Natural killer cell (primary cell): ENCODE data around the gene DGKH. TPM values are rescaled to one million over a fixed set of nuclear protein-coding genes. Genes with fewer than 3 reads are reported as not detected.

ENCODE experiments used
- ATAC-seq, 3 donors: fragments of 150-1000 bp in 2 of 3; fragments of 200-7000 bp in 1 of 3; cut with Tn5 transposase; 1 replicate in 1 of 3; 2 replicates in 2 of 3; pipeline ENCODE4 v1.10.0; 2021; ENCODE audit warnings: mild to moderate bottlenecking in 2 of 3, moderate library complexity in 2 of 3
- DNase-seq, 2 donors: peaks; one replicate each; pipeline versions ENCODE4 v3.0.0 to v3.0.0-alpha.2; 2013 to 2021; ENCODE audit warnings: mixed read lengths in 1 of 2
- H3K27ac ChIP-seq: one replicate; pipeline ENCODE4 v1.5.1; 2013; ENCODE audit warnings: mild to moderate bottlenecking, low read length
- H3K27me3 ChIP-seq: one replicate; pipeline ENCODE4 v1.6.1; 2013; ENCODE audit warnings: low read length; ENCODE audit not compliant: control insufficient read depth, insufficient read depth
- H3K36me3 ChIP-seq: one replicate; pipeline ENCODE4 v1.6.1; 2013; ENCODE audit warnings: low read length; ENCODE audit not compliant: control insufficient read depth, insufficient read depth
- H3K4me1 ChIP-seq: one replicate; pipeline ENCODE4 v1.6.1; 2013; ENCODE audit warnings: low read length; ENCODE audit not compliant: control insufficient read depth, insufficient read depth
- H3K4me3 ChIP-seq: one replicate; pipeline ENCODE4 v1.5.1; 2013; ENCODE audit warnings: low read length
- H3K9me3 ChIP-seq: one replicate; pipeline ENCODE4 v1.6.1; 2013; ENCODE audit warnings: low read length; ENCODE audit not compliant: control insufficient read depth, insufficient read depth
- H3K27ac Mint-ChIP-seq, 2 donors: one replicate each; pipeline ENCODE4 v1.8.0; 2022; ENCODE audit warnings: mild to moderate bottlenecking in 2 of 2, mixed read lengths in 2 of 2, moderate library complexity in 1 of 2
- H3K27me3 Mint-ChIP-seq, 2 donors: one replicate each; pipeline ENCODE4 v1.8.0; 2022; ENCODE audit warnings: low read depth in 2 of 2, mixed read lengths in 2 of 2
- H3K36me3 Mint-ChIP-seq: one replicate; pipeline ENCODE4 v1.8.0; 2022; ENCODE audit warnings: mixed read lengths
- H3K4me1 Mint-ChIP-seq, 2 donors: one replicate each; pipeline ENCODE4 v1.8.0; 2022; ENCODE audit warnings: mixed read lengths in 2 of 2
- H3K4me3 Mint-ChIP-seq: one replicate; pipeline ENCODE4 v1.8.0; 2022; ENCODE audit warnings: mild to moderate bottlenecking, moderate library complexity, mixed read lengths
- H3K9me3 Mint-ChIP-seq, 2 donors: one replicate each; pipeline ENCODE4 v1.8.0; 2022; ENCODE audit warnings: mixed read lengths in 2 of 2
- CTCF ChIP-seq: fragments of 200-600 bp; IDR thresholded peaks from one replicate; pipeline ENCODE4 v1.8.0; 2022; ENCODE audit warnings: antibody characterized with exemption
- WGBS: methylation state at CpG from one replicate; pipeline ENCODE4 v1.1.7; 2013; ENCODE audit warnings: missing lambda C conversion rate; ENCODE audit not compliant: insufficient coverage; 5-methylcytosine and 5-hydroxymethylcytosine counted together
- intact Hi-C: fragments of 100-400 bp; cut with micrococcal nuclease; formaldehyde crosslinking; loops from one replicate; pipeline ENCODE4 v1.14.2; 2022
- total RNA-seq, 4 donors: library from RNA; stranded (reverse); fragments of 120-200 nt in 1 of 4; gene quantifications; one replicate each; pipeline versions ENCODE4 v1.2.3 to v1.2.4, GENCODE V29; 2013 to 2022

DGKH gene
- total RNA-seq, 3 donors from 2014 or later (not counting 1 experiment from before 2014, with no cell fraction given) = 1.1 to 3.4 (median 1.2) TPM

- Mint-ChIP-seq H3K27me3 (peaks cover 8 to 14% of the 10 kb centered on the region in 2 donors), H3K4me3 (no peak overlapping the region), H3K36me3 (no peaks in the 10 kb centered on the region), H3K9me3 (no peaks in the 10 kb centered on the region), H3K27ac (no peak overlapping the region), H3K4me1 (no peaks in the 10 kb centered on the region)
- no peak overlapping the region for H3K27ac ChIP-seq
- no peak overlapping the region for H3K4me3 ChIP-seq
- WGBS = 98% methylated on average over 4 of the region's 4 CpGs
- H3K27me3 ChIP-seq = no peaks in the 10 kb centered on the region
- peaks cover 3% of the 10 kb centered on the region for H3K9me3 ChIP-seq
- intact Hi-C loops = no loop called here
- no peaks in the 10 kb centered on the region for H3K4me1 ChIP-seq
- DNase-seq (no peak), ATAC-seq (no peak)
- TF ChIP-seq CTCF = no peak
- no peaks in the 10 kb centered on the region for H3K36me3 ChIP-seq
Observed at GRCh38 chr13:42106998-42107397, 58.5 kb downstream of the DGKH start.

- no peak overlapping the region for H3K4me3 Mint-ChIP-seq
- DNase-seq (no peak), ATAC-seq (no peak)
- no peak overlapping the region for H3K27ac ChIP-seq
- H3K27ac Mint-ChIP-seq = no peak overlapping the region
- no peaks in the 10 kb centered on the region for H3K4me1 ChIP-seq
- H3K27me3 Mint-ChIP-seq = peaks cover 8 to 14% of the 10 kb centered on the region in 2 donors
- intact Hi-C loops = no loop called here
- no peaks in the 10 kb centered on the region for H3K27me3 ChIP-seq
- H3K4me3 ChIP-seq = no peak overlapping the region
- TF ChIP-seq CTCF = no peak
- H3K9me3 ChIP-seq = peaks cover 3% of the 10 kb centered on the region
- no peaks in the 10 kb centered on the region for H3K4me1 Mint-ChIP-seq
- H3K36me3 ChIP-seq = no peaks in the 10 kb centered on the region
- no peaks in the 10 kb centered on the region for H3K36me3 Mint-ChIP-seq
- H3K9me3 Mint-ChIP-seq = no peaks in the 10 kb centered on the region
- WGBS = 91% methylated on average over 5 of the region's 5 CpGs
Observed at GRCh38 chr13:42107421-42107820, 59.0 kb downstream of the DGKH start.

GRCh38 chr13:42108217-42108616 is 59.8 kb downstream of the DGKH start:
- WGBS = 93% methylated on average over 4 of the region's 4 CpGs
- H3K4me3 ChIP-seq = no peak overlapping the region
- ATAC-seq (no peak), DNase-seq (no peak)
- no peaks in the 10 kb centered on the region for H3K4me1 Mint-ChIP-seq
- H3K27ac ChIP-seq = no peak overlapping the region
- H3K27me3 ChIP-seq = no peaks in the 10 kb centered on the region
- H3K36me3 ChIP-seq = no peaks in the 10 kb centered on the region
- intact Hi-C loops = no loop called here
- H3K9me3 ChIP-seq = peaks cover 3% of the 10 kb centered on the region
- H3K4me3 Mint-ChIP-seq = no peak overlapping the region
- H3K36me3 Mint-ChIP-seq = no peaks in the 10 kb centered on the region
- H3K9me3 Mint-ChIP-seq = no peaks in the 10 kb centered on the region
- no peak for TF ChIP-seq CTCF
- no peak overlapping the region for H3K27ac Mint-ChIP-seq
- peaks cover 8 to 17% of the 10 kb centered on the region in 2 donors for H3K27me3 Mint-ChIP-seq
- no peaks in the 10 kb centered on the region for H3K4me1 ChIP-seq

GRCh38 chr13:42109957-42110356 is 61.5 kb downstream of the DGKH start:
- H3K4me3 Mint-ChIP-seq = no peak overlapping the region
- 100% methylated on average over 1 of the region's 2 CpGs for WGBS
- peaks cover 8 to 22% of the 10 kb centered on the region in 2 donors for H3K27me3 Mint-ChIP-seq
- Histone ChIP-seq H3K27me3 (no peaks in the 10 kb centered on the region), H3K9me3 (no peaks in the 10 kb centered on the region), H3K4me1 (no peaks in the 10 kb centered on the region), H3K36me3 (no peaks in the 10 kb centered on the region), H3K27ac (no peak overlapping the region), H3K4me3 (no peak overlapping the region)
- DNase-seq = no peak
- TF ChIP-seq CTCF = no peak
- H3K9me3 Mint-ChIP-seq = no peaks in the 10 kb centered on the region
- H3K4me1 Mint-ChIP-seq = no peaks in the 10 kb centered on the region
- intact Hi-C loops = loop anchor here (1.0 to 2.0 kb wide), 4 partner anchors 205 to 1055 kb away; no protein-coding TSS in a partner anchor
- no peak overlapping the region for H3K27ac Mint-ChIP-seq
- no peaks in the 10 kb centered on the region for H3K36me3 Mint-ChIP-seq
- ATAC-seq = no peak
